MM.1S (cell line): ENCODE results near the gene ADISSP.

ENCODE experiments used
- DNase-seq: peaks from one replicate; pipeline ENCODE4 v3.0.0-alpha.2; 2015
- H2AFZ ChIP-seq: fragments of 300-600 bp; sonication (generic); 2 replicates; pipeline ENCODE4 v1.6.0; 2016; ENCODE audit warnings: antibody characterized with exemption, low read length
- H3F3A ChIP-seq: fragments of 300-600 bp; sonication (generic); 2 replicates; pipeline ENCODE4 v1.6.1; 2016; ENCODE audit warnings: mild to moderate bottlenecking, antibody characterized with exemption, low read length, moderate library complexity, mixed read lengths; ENCODE audit not compliant: insufficient read depth
- H3K27ac ChIP-seq: fragments of 300-600 bp; sonication (generic); 2 replicates; pipeline ENCODE4 v1.5.1; 2016; ENCODE audit warnings: mild to moderate bottlenecking, low read length
- H3K27me3 ChIP-seq: fragments of 300-600 bp; sonication (generic); replicated peaks from 2 replicates; pipeline ENCODE4 v1.6.0; 2016; ENCODE audit warnings: low read length; ENCODE audit not compliant: insufficient read depth
- H3K36me3 ChIP-seq: fragments of 300-600 bp; sonication (generic); replicated peaks from 2 replicates; pipeline ENCODE4 v1.6.1; 2016; ENCODE audit warnings: mild to moderate bottlenecking, low read length, mixed read lengths; ENCODE audit not compliant: insufficient read depth
- H3K4me1 ChIP-seq: fragments of 300-600 bp; sonication (generic); 2 replicates; pipeline ENCODE4 v1.6.1; 2016; ENCODE audit warnings: low read length, mixed read lengths
- H3K4me2 ChIP-seq: fragments of 300-600 bp; sonication (generic); 2 replicates; pipeline ENCODE4 v1.6.0; 2016; ENCODE audit warnings: low read depth, low read length
- H3K4me3 ChIP-seq: fragments of 300-600 bp; sonication (generic); 2 replicates; pipeline ENCODE4 v1.5.1; 2016; ENCODE audit warnings: low read length, mixed read lengths
- H3K79me2 ChIP-seq: fragments of 300-600 bp; sonication (generic); 2 replicates; pipeline ENCODE4 v1.6.1; 2016; ENCODE audit warnings: mixed run types, low read length, mixed read lengths
- H3K9ac ChIP-seq: fragments of 300-600 bp; sonication (generic); 2 replicates; pipeline ENCODE4 v1.6.1; 2016; ENCODE audit warnings: low read length, mixed read lengths
- H3K9me2 ChIP-seq: fragments of 300-600 bp; sonication (generic); replicated peaks from 2 replicates; pipeline ENCODE4 v1.6.1; 2016; ENCODE audit warnings: mild to moderate bottlenecking, low read length, mixed read lengths; ENCODE audit not compliant: insufficient read depth
- H3K9me3 ChIP-seq: fragments of 300-600 bp; sonication (generic); replicated peaks from 2 replicates; pipeline ENCODE4 v1.6.1; 2016; ENCODE audit warnings: mild to moderate bottlenecking, low read length, mixed read lengths; ENCODE audit not compliant: insufficient read depth
- H4K20me1 ChIP-seq: fragments of 300-600 bp; sonication (generic); 2 replicates; pipeline ENCODE4 v1.6.1; 2016; ENCODE audit warnings: mild to moderate bottlenecking, low read length, moderate library complexity, mixed read lengths; ENCODE audit not compliant: insufficient read depth
- CTCF ChIP-seq: fragments of 300-600 bp; sonication (generic); IDR thresholded peaks from 2 replicates; pipeline ENCODE4 v1.5.1; 2016; ENCODE audit warnings: antibody characterized with exemption, low read length, mixed read lengths
- EZH2 ChIP-seq: fragments of 300-600 bp; sonication (generic); optimal IDR thresholded peaks from 2 replicates; pipeline ENCODE3; 2017; ENCODE audit warnings: low read depth, mild to moderate bottlenecking, antibody characterized with exemption, low read length, mixed read lengths
- EZH2phosphoT487 ChIP-seq: fragments of 300-600 bp; sonication (generic); IDR thresholded peaks from 2 replicates; pipeline ENCODE4 v1.6.1; 2018; ENCODE audit warnings: antibody characterized with exemption, low read length

ADISSP gene

GRCh38 chr20:3760655-3761348, 6.8 kb downstream of the ADISSP start:
- no peaks in the 10 kb centered on the region for H3K9me3 ChIP-seq

GRCh38 chr20:3759884-3760283, 7.7 kb downstream of the ADISSP start:
- Histone ChIP-seq H3K4me2 (no peak overlapping the region), H3K9me3 (no peaks in the 10 kb centered on the region), H3K9ac (no peak overlapping the region), H3K36me3 (no peaks in the 10 kb centered on the region), H3K9me2 (no peaks in the 10 kb centered on the region), H3F3A (no peaks in the 10 kb centered on the region), H3K27ac (no peak overlapping the region), H3K4me1 (no peaks in the 10 kb centered on the region), H4K20me1 (no peaks in the 10 kb centered on the region), H3K4me3 (no peak overlapping the region), H3K27me3 (no peaks in the 10 kb centered on the region), H3K79me2 (no peaks in the 10 kb centered on the region), H2AFZ (no peak overlapping the region)
- no peak for TF ChIP-seq EZH2
- no peak for DNase-seq

More at GRCh38 chr20:3760655-3761348, 6.8 kb downstream of the ADISSP start:
- DNase-seq: no peak
- TF ChIP-seq EZH2phosphoT487 (no peak), CTCF (no peak), EZH2 (no peak)
- Histone ChIP-seq H3K79me2 (0 out of 2 replicates have a peak, but pooled peaks cover 2% of the 10 kb centered on the region), H3K9me2 (no peaks in the 10 kb centered on the region), H3K9ac (no peak overlapping the region), H3K4me2 (no peak overlapping the region), H3K27me3 (no peaks in the 10 kb centered on the region), H3F3A (no peaks in the 10 kb centered on the region), H3K4me1 (no peaks in the 10 kb centered on the region), H4K20me1 (no peaks in the 10 kb centered on the region), H3K36me3 (no peaks in the 10 kb centered on the region), H3K27ac (no peak overlapping the region), H2AFZ (no peak overlapping the region), H3K4me3 (no peak overlapping the region)

GRCh38 chr20:3759316-3759823, 8.2 kb downstream of the ADISSP start:
- H3K36me3 ChIP-seq: no peaks in the 10 kb centered on the region
- H3K4me3 ChIP-seq: no peak overlapping the region
- H3K9me2 ChIP-seq: no peaks in the 10 kb centered on the region
- no peaks in the 10 kb centered on the region for H3K4me1 ChIP-seq
- no peak for DNase-seq
- H3K79me2 ChIP-seq: no peaks in the 10 kb centered on the region
- TF ChIP-seq EZH2phosphoT487 (no peak), EZH2 (no peak), CTCF (no peak)
- H3K9ac ChIP-seq: no peak overlapping the region
- H2AFZ ChIP-seq: no peak overlapping the region
- H3F3A ChIP-seq: no peaks in the 10 kb centered on the region
- no peaks in the 10 kb centered on the region for H4K20me1 ChIP-seq
- no peaks in the 10 kb centered on the region for H3K27me3 ChIP-seq
- no peak overlapping the region for H3K4me2 ChIP-seq
- H3K9me3 ChIP-seq: no peaks in the 10 kb centered on the region
- H3K27ac ChIP-seq: no peak overlapping the region

- Histone ChIP-seq H3F3A (no peaks in the 10 kb centered on the region), H3K4me3 (no peak overlapping the region), H3K79me2 (no peaks in the 10 kb centered on the region), H2AFZ (no peak overlapping the region), H3K4me1 (no peaks in the 10 kb centered on the region), H3K27ac (no peak overlapping the region), H3K4me2 (no peak overlapping the region), H3K9me2 (no peaks in the 10 kb centered on the region), H3K36me3 (no peaks in the 10 kb centered on the region), H3K9ac (no peak overlapping the region), H3K9me3 (no peaks in the 10 kb centered on the region), H4K20me1 (no peaks in the 10 kb centered on the region), H3K27me3 (no peaks in the 10 kb centered on the region)
- DNase-seq: no peak
- TF ChIP-seq EZH2phosphoT487: no peak
- TF ChIP-seq CTCF: no peak
- TF ChIP-seq EZH2: no peak
Observed at GRCh38 chr20:3758566-3758965, 9.0 kb downstream of the ADISSP start.
